ENCODE measurements around the gene TAS2R8.

Gene TAS2R8, protein sequence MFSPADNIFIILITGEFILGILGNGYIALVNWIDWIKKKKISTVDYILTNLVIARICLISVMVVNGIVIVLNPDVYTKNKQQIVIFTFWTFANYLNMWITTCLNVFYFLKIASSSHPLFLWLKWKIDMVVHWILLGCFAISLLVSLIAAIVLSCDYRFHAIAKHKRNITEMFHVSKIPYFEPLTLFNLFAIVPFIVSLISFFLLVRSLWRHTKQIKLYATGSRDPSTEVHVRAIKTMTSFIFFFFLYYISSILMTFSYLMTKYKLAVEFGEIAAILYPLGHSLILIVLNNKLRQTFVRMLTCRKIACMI

DNA sequence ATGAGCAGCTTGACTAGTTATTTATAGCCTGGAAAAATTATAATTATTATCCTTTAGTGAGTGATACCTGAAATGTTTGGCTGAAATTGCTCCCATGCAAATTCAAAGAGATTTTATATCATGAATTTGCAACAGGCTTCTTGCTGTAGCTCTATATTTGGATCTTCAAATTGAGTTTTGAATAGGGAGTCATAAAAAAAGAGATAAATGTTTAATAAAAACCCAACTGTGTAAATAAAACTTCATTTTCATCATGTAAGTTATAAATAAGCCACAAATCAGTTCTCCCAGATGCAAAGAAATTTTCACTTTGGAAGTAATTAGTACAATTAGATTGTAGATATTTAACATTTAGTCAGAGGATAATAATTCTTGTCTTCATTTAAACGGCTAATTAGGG lies at the start of gene TAS2R8:
Gene TAS2R8, minus strand, starts transcription at position 101 of the 400 bp plus-strand sequence. CDS start 306 bp downstream, outside the sequence.
- H3K4me1 Mint-ChIP-seq (ENCODE audit: low read depth), result no peaks in the 10 kb centered on the region
- H3K27me3 Mint-ChIP-seq, result peaks cover 28% of the 10 kb centered on the region
- H3K27ac Mint-ChIP-seq, result no peak within 1 kb of the TSS
- H3K9me3 Mint-ChIP-seq (ENCODE audit: low read depth), result no peaks in the 10 kb centered on the region
- no peaks in the 10 kb centered on the region for H3K36me3 Mint-ChIP-seq
- no peak within 1 kb of the TSS for H3K4me3 Mint-ChIP-seq

DNA sequence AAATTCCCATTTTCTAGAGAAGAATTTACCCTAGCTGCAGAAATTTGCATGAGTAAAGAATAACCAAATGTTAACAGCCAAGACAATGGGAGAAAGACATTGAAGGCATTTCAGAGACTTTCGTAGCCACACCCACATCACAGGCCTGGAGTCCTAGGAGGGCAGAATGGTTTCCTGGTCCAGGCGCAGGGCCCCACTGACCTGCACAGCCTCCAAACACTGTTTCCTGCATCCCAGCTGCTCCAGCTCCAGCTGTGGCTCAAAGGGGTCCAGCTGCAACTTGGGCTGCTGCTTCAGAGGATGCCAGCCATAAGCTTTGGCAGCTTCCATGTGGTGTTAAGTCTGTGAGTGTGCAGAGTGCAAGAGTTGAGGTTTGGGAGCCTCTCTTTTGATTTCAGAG lies 48.7 kb upstream of the TAS2R8 start:
- peaks cover 49% of the 10 kb centered on the region for H3K36me3 Mint-ChIP-seq
- H3K27me3 Mint-ChIP-seq, result no peaks in the 10 kb centered on the region
- peaks cover 19% of the 10 kb centered on the region for H3K9me3 Mint-ChIP-seq (ENCODE audit: low read depth)
- no peak overlapping the region for H3K27ac Mint-ChIP-seq
- peaks cover 27% of the 10 kb centered on the region for H3K4me1 Mint-ChIP-seq (ENCODE audit: low read depth)
- no peak overlapping the region for H3K4me3 Mint-ChIP-seq

DNA sequence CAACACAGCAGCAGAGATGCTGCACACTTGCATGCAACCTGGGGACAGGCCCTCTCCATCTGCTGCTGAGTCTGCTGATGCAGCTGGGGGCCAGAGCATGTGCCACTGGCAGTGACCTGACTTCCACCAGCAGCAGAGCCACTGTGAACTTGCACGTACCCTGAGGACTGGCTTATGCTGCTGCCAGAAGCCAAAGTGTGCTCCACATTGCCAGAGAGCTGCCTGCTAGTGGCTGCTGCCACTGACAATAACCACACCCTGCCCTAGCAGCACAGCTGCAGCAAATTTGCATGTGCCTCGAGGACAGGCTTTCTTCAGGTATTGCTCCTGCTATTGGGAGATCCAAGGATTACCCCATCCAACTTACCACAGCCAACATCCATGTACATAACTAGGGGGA lies 46.7 kb upstream of the TAS2R8 start:
- H3K4me1 Mint-ChIP-seq (ENCODE audit: low read depth), result peaks cover 43% of the 10 kb centered on the region
- peaks cover 11% of the 10 kb centered on the region for H3K9me3 Mint-ChIP-seq (ENCODE audit: low read depth)
- H3K4me3 Mint-ChIP-seq, result no peak overlapping the region
- H3K27ac Mint-ChIP-seq, result no peak overlapping the region
- H3K27me3 Mint-ChIP-seq, result no peaks in the 10 kb centered on the region
- peaks cover 43% of the 10 kb centered on the region for H3K36me3 Mint-ChIP-seq

DNA sequence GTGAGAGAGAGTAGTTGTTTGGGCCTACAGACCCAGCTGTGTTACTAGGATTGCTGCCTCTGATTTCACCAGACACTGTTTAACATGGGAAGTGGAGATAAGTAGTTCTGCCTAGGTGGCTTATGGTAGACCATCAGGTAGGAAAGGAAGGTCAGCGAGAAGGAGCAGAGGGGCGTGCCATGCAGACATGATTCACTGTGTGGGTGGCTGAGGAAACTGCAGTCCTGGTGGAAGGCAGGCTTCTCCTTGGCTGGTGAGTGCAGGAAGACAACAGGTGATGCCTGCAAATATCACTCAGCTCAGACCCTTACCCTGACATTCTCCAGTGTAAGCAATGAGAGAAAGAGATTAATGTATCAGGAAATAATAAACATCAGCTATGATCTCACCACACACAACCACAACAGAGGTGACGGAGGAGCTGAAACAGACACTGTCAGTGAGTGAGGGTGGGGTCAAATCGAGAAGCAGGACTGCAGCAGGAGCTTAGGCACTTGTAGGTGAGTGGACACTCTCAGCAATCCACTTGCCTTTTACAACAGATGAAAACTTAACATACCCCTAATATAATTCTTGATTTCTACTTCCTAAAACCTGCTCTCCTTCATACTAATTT lies 44.3 kb upstream of the TAS2R8 start:
- Mint-ChIP-seq H3K27me3 (no peaks in the 10 kb centered on the region), H3K4me1 (ENCODE audit: low read depth) (peaks cover 45% of the 10 kb centered on the region), H3K4me3 (no peak overlapping the region), H3K9me3 (ENCODE audit: low read depth) (no peaks in the 10 kb centered on the region), H3K36me3 (peaks cover 31% of the 10 kb centered on the region), H3K27ac (no peak overlapping the region)

DNA sequence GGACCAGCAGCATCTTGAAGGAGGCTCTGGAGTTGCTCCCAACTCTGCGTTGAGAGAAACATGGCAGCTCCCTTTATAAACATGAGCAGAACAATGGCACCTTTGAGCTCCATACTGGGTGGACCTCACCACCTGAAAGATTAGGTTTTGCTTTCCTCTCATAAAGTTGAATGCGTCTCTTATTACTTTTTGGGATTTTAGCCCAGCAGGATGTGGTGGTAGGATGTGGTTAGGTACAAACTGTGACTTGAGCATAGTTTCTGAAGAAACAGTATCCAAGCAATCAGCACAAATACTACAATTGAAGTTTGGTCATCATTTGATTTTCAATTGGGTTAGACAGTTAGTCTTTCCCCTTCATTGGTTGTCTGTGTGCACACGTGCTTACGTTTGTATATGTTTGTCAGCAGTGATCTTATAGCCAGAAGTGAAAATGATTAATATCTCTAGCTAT lies 42.4 kb upstream of the TAS2R8 start, which contains the start of gene PRR4:
Gene PRR4, minus strand, starts transcription at position 51 of the 454 bp plus-strand sequence. Its CDS starts 38 bp downstream, at position 13.
- Mint-ChIP-seq H3K27me3 (no peaks in the 10 kb centered on the region), H3K4me3 (no peak within 1 kb of the TSS), H3K36me3 (peaks cover 31% of the 10 kb centered on the region), H3K27ac (no peak within 1 kb of the TSS), H3K9me3 (ENCODE audit: low read depth) (no peaks in the 10 kb centered on the region), H3K4me1 (ENCODE audit: low read depth) (peaks cover 42% of the 10 kb centered on the region)

DNA sequence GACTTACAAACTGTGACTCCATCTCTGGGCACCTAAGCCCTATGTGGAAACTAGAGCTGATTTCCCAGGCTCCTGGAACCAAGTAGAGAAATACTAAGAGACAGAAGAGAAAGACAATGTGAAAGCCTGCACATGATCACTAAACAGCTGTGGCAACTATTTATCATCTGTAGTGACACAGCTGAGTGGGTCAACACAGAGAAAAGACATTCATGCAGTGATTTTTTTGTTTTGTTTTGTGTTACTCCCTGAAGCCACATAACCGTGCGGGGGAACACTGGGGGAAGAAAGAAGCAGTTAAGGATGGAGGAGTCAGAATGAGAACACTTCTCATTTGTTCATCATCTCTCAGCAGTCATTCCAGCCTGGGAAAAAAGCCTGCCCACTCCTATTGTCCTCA lies 40.7 kb upstream of the TAS2R8 start:
- Mint-ChIP-seq H3K27ac (no peak overlapping the region), H3K4me1 (ENCODE audit: low read depth) (peaks cover 37% of the 10 kb centered on the region), H3K36me3 (peaks cover 39% of the 10 kb centered on the region), H3K4me3 (no peak overlapping the region), H3K27me3 (no peaks in the 10 kb centered on the region), H3K9me3 (ENCODE audit: low read depth) (no peaks in the 10 kb centered on the region)

DNA sequence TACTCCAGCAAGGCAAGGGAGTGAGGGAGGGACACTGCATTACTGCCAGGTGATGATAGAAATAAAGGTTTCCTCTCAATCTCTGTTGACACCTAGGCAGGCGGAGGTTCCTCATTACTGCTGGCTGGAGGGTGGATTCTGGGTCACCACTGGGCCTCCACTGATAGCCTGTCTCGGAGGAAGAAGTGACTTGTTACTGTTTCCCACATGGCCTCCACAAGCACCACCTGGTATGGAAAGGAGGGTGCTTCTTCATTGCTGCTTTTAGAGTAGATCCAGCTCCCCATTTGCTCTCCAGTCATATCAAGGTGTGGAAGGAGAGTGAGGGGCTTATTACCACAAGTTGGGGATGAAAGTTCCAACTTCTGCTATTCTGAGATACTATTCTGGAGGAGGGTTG lies 35.8 kb upstream of the TAS2R8 start:
- H3K36me3 Mint-ChIP-seq, result peaks cover 29% of the 10 kb centered on the region
- H3K4me1 Mint-ChIP-seq (ENCODE audit: low read depth), result no peaks in the 10 kb centered on the region
- no peak overlapping the region for H3K4me3 Mint-ChIP-seq
- H3K9me3 Mint-ChIP-seq (ENCODE audit: low read depth), result no peaks in the 10 kb centered on the region
- H3K27ac Mint-ChIP-seq, result no peak overlapping the region
- H3K27me3 Mint-ChIP-seq, result no peaks in the 10 kb centered on the region

DNA sequence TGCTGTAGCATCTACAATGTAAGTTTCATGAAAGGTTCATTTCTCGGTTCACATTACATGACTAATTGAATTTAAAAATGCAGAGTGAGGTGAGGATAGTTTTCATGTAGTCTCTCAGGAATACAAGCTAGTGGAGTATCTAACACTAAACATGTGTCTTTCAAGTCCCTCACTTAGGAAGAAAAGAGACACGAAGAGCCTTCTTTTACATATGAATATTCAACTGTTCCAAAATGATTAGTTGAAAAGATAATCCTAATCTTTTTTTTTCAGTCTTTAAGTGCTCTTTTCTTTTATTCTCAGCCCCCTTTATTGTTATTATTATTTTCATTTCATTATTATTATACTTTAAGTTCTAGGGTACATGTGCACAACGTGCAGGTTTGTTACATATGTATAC lies 31.4 kb upstream of the TAS2R8 start:
- Mint-ChIP-seq H3K4me1 (ENCODE audit: low read depth) (no peaks in the 10 kb centered on the region), H3K36me3 (peaks cover 12% of the 10 kb centered on the region), H3K9me3 (ENCODE audit: low read depth) (peaks cover 5% of the 10 kb centered on the region), H3K4me3 (no peak overlapping the region), H3K27ac (no peak overlapping the region), H3K27me3 (no peaks in the 10 kb centered on the region)

DNA sequence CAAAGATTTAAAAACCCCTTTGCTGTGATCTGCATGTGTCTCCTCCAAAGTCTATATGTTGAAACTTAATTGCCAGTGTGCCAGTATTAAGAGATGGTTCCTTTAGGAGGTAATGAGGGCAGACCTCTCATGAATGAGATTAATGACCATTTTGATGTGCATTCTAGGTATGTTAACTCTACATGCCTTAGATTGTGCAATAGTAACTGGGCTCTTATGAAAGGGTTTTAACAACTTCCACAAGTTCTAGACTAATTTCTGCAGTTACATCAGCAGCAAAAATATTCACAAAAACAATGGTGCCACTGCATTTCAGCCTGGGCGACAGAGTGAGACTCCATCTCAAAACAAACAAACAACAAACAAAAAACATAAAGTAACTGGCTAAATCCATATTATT lies 22.9 kb upstream of the TAS2R8 start:
- no peaks in the 10 kb centered on the region for H3K27me3 Mint-ChIP-seq
- no peaks in the 10 kb centered on the region for H3K4me1 Mint-ChIP-seq (ENCODE audit: low read depth)
- peaks cover 2% of the 10 kb centered on the region for H3K36me3 Mint-ChIP-seq
- H3K27ac Mint-ChIP-seq, result no peak overlapping the region
- no peaks in the 10 kb centered on the region for H3K9me3 Mint-ChIP-seq (ENCODE audit: low read depth)
- no peak overlapping the region for H3K4me3 Mint-ChIP-seq

DNA sequence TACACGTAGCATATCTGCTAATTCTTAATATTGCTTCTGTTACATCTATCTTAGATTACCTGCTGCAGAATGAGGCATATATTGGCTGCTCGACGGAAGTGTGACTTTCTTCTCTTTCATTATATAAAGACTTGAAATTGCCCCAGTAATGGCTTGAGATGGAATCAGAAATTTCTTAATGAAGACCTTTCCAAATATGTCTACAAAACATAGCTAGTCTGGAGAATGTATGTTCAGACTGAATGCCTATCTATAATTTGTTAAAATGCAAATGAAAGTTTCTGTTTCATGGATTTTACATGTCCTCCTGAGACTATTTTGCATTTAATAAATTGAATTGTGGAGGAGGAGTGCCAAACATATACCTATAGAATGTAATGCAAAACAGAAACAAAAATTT lies 19.2 kb upstream of the TAS2R8 start, which contains the start of gene TAS2R10:
Gene TAS2R10, minus strand, starts transcription at position 101 of the 400 bp plus-strand sequence. Its CDS starts 89 bp downstream, at position 12.
- H3K4me1 Mint-ChIP-seq (ENCODE audit: low read depth), result no peaks in the 10 kb centered on the region
- no peak within 1 kb of the TSS for H3K4me3 Mint-ChIP-seq
- peaks cover 2% of the 10 kb centered on the region for H3K36me3 Mint-ChIP-seq
- H3K9me3 Mint-ChIP-seq (ENCODE audit: low read depth), result no peaks in the 10 kb centered on the region
- H3K27me3 Mint-ChIP-seq, result no peaks in the 10 kb centered on the region
- no peak within 1 kb of the TSS for H3K27ac Mint-ChIP-seq

DNA sequence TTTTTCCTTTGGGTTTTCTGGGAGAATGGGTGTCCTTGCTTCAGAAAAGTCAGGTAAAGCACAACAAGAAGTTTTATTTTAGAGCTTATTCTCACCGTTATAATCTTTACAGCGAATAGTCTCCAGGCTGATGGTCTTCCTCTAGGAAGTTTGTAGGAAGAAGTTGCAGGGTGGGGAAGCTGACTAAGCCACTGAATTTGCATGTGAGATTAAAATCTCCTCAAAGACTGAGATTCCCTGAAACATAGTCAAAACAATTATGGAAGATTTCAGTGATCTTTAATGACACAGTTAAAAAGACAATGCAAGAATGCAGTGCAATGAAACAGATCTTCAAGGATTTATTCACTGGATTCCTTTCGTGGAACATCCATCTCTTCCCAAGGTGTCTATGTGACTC lies 17.9 kb upstream of the TAS2R8 start:
- no peaks in the 10 kb centered on the region for H3K9me3 Mint-ChIP-seq (ENCODE audit: low read depth)
- H3K27me3 Mint-ChIP-seq, result no peaks in the 10 kb centered on the region
- H3K4me3 Mint-ChIP-seq, result no peak overlapping the region
- no peak overlapping the region for H3K27ac Mint-ChIP-seq
- H3K36me3 Mint-ChIP-seq, result no peaks in the 10 kb centered on the region
- no peaks in the 10 kb centered on the region for H3K4me1 Mint-ChIP-seq (ENCODE audit: low read depth)

DNA sequence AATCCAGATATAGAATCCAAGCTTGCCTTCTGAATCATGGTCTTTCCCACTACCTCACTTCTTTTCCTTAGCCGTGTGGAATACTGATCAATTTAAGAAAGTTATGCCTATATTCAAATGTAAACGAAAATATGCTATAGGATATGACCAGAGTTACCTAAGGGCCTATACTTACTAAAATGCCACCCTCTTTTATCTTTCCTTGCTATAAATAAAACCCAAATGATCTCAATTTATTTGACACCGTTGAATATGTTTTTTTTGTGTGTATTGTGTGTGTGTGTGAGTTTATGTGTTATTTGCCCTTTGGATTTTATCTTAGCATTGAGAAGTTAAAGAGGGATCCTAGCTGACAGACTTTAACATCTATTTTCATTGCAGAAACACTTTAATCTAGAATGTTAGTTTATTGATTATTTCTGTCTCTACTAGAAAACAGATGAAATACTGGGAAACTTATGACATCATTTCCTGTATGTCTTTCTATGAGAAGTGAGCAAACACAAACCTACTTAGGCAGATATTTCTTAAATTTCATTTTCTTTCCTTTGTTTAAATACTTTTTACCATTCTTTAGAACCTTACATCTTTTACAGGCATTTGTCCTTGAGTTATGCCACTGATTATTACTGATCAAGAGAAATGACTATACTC lies 4.9 kb upstream of the TAS2R8 start:
- H3K27me3 Mint-ChIP-seq, result peaks cover 19% of the 10 kb centered on the region
- H3K36me3 Mint-ChIP-seq, result no peaks in the 10 kb centered on the region
- H3K27ac Mint-ChIP-seq, result no peak overlapping the region
- H3K9me3 Mint-ChIP-seq (ENCODE audit: low read depth), result no peaks in the 10 kb centered on the region
- H3K4me3 Mint-ChIP-seq, result no peak overlapping the region
- H3K4me1 Mint-ChIP-seq (ENCODE audit: low read depth), result no peaks in the 10 kb centered on the region

DNA sequence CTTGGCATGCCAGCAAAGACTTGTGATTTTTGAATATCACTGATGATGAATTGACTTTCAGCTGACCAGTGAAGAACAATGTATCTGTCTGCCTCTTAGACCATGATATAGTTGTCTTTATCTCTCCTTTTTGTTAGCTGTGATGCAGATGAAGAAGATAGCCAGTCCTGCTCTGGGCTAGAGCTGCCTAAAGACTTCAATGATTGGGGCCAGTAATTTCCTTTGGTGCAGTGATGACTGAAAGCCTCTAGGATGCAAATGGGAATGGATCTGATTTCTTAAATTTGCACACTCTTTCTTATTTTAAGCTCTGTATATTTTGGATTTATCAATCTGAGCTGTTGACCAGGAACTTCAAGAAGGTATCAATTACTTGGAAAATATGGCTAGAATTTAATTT lies 3.0 kb upstream of the TAS2R8 start, which contains the start of gene TAS2R9:
Gene TAS2R9, minus strand, starts transcription at position 101 of the 400 bp plus-strand sequence. Its CDS starts 93 bp downstream, at position 8.
- no peak within 1 kb of the TSS for H3K4me3 Mint-ChIP-seq
- peaks cover 26% of the 10 kb centered on the region for H3K27me3 Mint-ChIP-seq
- no peaks in the 10 kb centered on the region for H3K4me1 Mint-ChIP-seq (ENCODE audit: low read depth)
- no peaks in the 10 kb centered on the region for H3K9me3 Mint-ChIP-seq (ENCODE audit: low read depth)
- H3K36me3 Mint-ChIP-seq, result no peaks in the 10 kb centered on the region
- no peak within 1 kb of the TSS for H3K27ac Mint-ChIP-seq

DNA sequence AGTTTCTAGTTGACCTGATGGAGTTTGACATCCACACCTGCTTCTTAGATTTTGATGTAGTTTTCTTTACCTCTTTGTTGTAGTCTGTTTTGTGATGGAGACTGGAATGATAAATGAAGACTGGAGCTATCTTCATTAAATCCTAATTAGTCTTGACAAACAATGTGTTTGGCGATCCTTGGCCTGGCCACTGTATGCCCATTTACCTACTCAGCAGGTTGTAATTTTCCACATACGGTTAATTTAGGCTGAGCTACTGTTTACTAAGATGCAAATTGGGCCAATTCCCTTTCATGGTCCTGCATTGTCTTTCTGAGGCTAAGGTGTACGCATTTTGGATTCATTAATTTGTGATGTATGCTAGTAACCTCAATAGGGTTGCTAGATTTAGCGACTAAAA lies 4.5 kb downstream of the TAS2R8 start, which contains the start of gene TAS2R7:
Gene TAS2R7, minus strand, starts transcription at position 41 of the 400 bp plus-strand sequence. CDS start 57 bp downstream, outside the sequence.
- Mint-ChIP-seq H3K36me3 (no peaks in the 10 kb centered on the region), H3K27ac (no peak within 1 kb of the TSS), H3K9me3 (ENCODE audit: low read depth) (no peaks in the 10 kb centered on the region), H3K4me3 (no peak within 1 kb of the TSS), H3K4me1 (ENCODE audit: low read depth) (no peaks in the 10 kb centered on the region), H3K27me3 (peaks cover 31% of the 10 kb centered on the region)

DNA sequence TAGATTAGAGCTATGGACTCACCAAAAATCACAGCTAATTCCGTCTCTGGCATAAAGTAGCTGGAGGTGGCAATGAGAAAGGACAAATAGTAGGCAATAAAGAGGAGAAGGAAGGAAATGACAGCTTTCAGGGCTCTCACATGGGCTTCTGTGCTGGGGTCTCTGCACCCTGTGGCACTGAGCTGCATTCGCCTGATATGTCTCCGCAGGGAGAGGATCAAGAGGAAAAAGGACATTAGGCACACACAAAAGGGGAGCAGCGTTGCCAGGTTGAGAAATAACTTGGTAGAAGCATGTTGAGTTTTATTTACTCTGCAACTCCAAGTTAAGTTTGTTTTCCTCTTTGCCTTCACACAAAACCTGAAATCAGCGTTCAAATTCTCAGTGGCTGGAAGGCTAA lies 5.3 kb downstream of the TAS2R8 start:
- H3K4me1 Mint-ChIP-seq (ENCODE audit: low read depth), result no peaks in the 10 kb centered on the region
- H3K9me3 Mint-ChIP-seq (ENCODE audit: low read depth), result no peaks in the 10 kb centered on the region
- H3K4me3 Mint-ChIP-seq, result no peak overlapping the region
- no peaks in the 10 kb centered on the region for H3K36me3 Mint-ChIP-seq
- H3K27me3 Mint-ChIP-seq, result peaks cover 31% of the 10 kb centered on the region
- H3K27ac Mint-ChIP-seq, result no peak overlapping the region
